ENCODE measurements around the gene CAMTA1.

CAMTA1 gene

GRCh38 chr1:7632681-7633080 lies 847.4 kb downstream of the CAMTA1 start:
- no peak for DNase-seq

- no peak for DNase-seq
These were observed 848.4 kb downstream of the CAMTA1 start for GRCh38 chr1:7633506-7634245.

- no peak for DNase-seq
These were observed 849.4 kb downstream of the CAMTA1 start for GRCh38 chr1:7634546-7635240.

- no peak for DNase-seq
These were observed 851.7 kb downstream of the CAMTA1 start for GRCh38 chr1:7636795-7637526.

- DNase-seq = no peak
These were observed 852.8 kb downstream of the CAMTA1 start for GRCh38 chr1:7638078-7638477.

GRCh38 chr1:7639435-7640131 lies 854.3 kb downstream of the CAMTA1 start:
- no peak for DNase-seq

GRCh38 chr1:7640350-7640749 lies 855.1 kb downstream of the CAMTA1 start:
- DNase-seq = no peak

GRCh38 chr1:7640920-7641585 lies 855.8 kb downstream of the CAMTA1 start:
- DNase-seq = no peak

- DNase-seq = no peak
These were observed 856.5 kb downstream of the CAMTA1 start for GRCh38 chr1:7641587-7642417.

- no peak for DNase-seq
These were observed 857.1 kb downstream of the CAMTA1 start for GRCh38 chr1:7642418-7642704.

GRCh38 chr1:7642781-7643529 lies 857.7 kb downstream of the CAMTA1 start:
- DNase-seq = no peak

- DNase-seq = no peak
These were observed 858.3 kb downstream of the CAMTA1 start for GRCh38 chr1:7643530-7643929.

- no peak for DNase-seq
These were observed 858.8 kb downstream of the CAMTA1 start for GRCh38 chr1:7644086-7644485.

GRCh38 chr1:7644961-7645750 lies 859.9 kb downstream of the CAMTA1 start:
- DNase-seq = no peak

GRCh38 chr1:7645751-7646048 lies 860.4 kb downstream of the CAMTA1 start:
- no peak for DNase-seq

GRCh38 chr1:7646164-7646563 lies 860.9 kb downstream of the CAMTA1 start:
- no peak for DNase-seq

GRCh38 chr1:7646981-7647901 lies 862.0 kb downstream of the CAMTA1 start:
- peak; percentile 66 to 88 (median 82) for DNase-seq

- peak; percentile 3 to 55 (median 50) for DNase-seq
These were observed 863.6 kb downstream of the CAMTA1 start for GRCh38 chr1:7648761-7649384.

- no peak for DNase-seq
These were observed 865.5 kb downstream of the CAMTA1 start for GRCh38 chr1:7650801-7651200.

All from suppressor macrophage (primary cell).